H9 (cell line): Measurements from ENCODE around the gene MAN1A2. TPM values are rescaled to one million over a fixed set of nuclear protein-coding genes. Genes with fewer than 3 reads are reported as not detected.

ENCODE experiments used
- DNase-seq: peaks from one replicate; pipeline ENCODE4 v3.0.0-alpha.2; 2017
- H2AFZ ChIP-seq: one replicate; pipeline ENCODE4 v1.6.1; 2013; ENCODE audit warnings: mild to moderate bottlenecking, low read length, control low read depth, moderate library complexity
- H2AK5ac ChIP-seq: 2 replicates; pipeline ENCODE4 v1.6.1; 2013; ENCODE audit warnings: low read length, control low read depth, mixed read lengths; ENCODE audit not compliant: insufficient read length
- H2BK120ac ChIP-seq: one replicate; pipeline ENCODE4 v1.6.1; 2013; ENCODE audit warnings: low read depth, mild to moderate bottlenecking, low read length, control low read depth, inconsistent platforms; ENCODE audit not compliant: poor library complexity, severe bottlenecking
- H2BK12ac ChIP-seq: 2 replicates; pipeline ENCODE4 v1.6.1; 2013; ENCODE audit warnings: low read length, control low read depth, mixed read lengths, low read depth; ENCODE audit not compliant: insufficient read length
- H2BK15ac ChIP-seq: 2 replicates; pipeline ENCODE4 v1.6.1; 2013; ENCODE audit warnings: low read depth, low read length, control low read depth
- H2BK20ac ChIP-seq: one replicate; pipeline ENCODE4 v1.6.1; 2013; ENCODE audit warnings: low read depth, mild to moderate bottlenecking, low read length, control low read depth, inconsistent platforms; ENCODE audit not compliant: poor library complexity, severe bottlenecking
- H2BK5ac ChIP-seq: 2 replicates; pipeline ENCODE4 v1.6.1; 2013; ENCODE audit warnings: low read length, control low read depth, mixed read lengths; ENCODE audit not compliant: insufficient read length
- H3K14ac ChIP-seq: 2 replicates; pipeline ENCODE4 v1.6.1; 2013; ENCODE audit warnings: low read length, control low read depth; ENCODE audit not compliant: insufficient read depth
- H3K18ac ChIP-seq: 2 replicates; pipeline ENCODE4 v1.6.1; 2013; ENCODE audit warnings: low read depth, mild to moderate bottlenecking, mixed read lengths, low read length, control low read depth; ENCODE audit not compliant: insufficient read length
- H3K23ac ChIP-seq: 2 replicates; pipeline ENCODE4 v1.6.1; 2013; ENCODE audit warnings: low read length, control low read depth, mixed read lengths, low read depth; ENCODE audit not compliant: insufficient read length
- H3K23me2 ChIP-seq: 2 replicates; pipeline ENCODE4 v1.6.1; 2013; ENCODE audit warnings: low read depth, mild to moderate bottlenecking, mixed read lengths, low read length, control low read depth; ENCODE audit not compliant: insufficient read length, poor library complexity, severe bottlenecking
- H3K27ac ChIP-seq: 2 replicates; pipeline ENCODE4 v1.5.1; 2013; ENCODE audit warnings: low read length, control low read depth, mixed read lengths, low read depth; ENCODE audit not compliant: insufficient read length
- H3K27me3 ChIP-seq: 2 replicates; pipeline ENCODE4 v1.6.1; 2013; ENCODE audit warnings: low read length, control low read depth, inconsistent platforms; ENCODE audit not compliant: insufficient read depth
- H3K4ac ChIP-seq: 2 replicates; pipeline ENCODE4 v1.6.1; 2013; ENCODE audit warnings: low read depth, mild to moderate bottlenecking, control low read depth, inconsistent platforms, low read length, moderate library complexity
- H3K4me1 ChIP-seq: 2 replicates; pipeline ENCODE4 v1.6.1; 2013; ENCODE audit warnings: low read length, control low read depth, inconsistent platforms; ENCODE audit not compliant: insufficient read depth
- H3K4me2 ChIP-seq: 2 replicates; pipeline ENCODE4 v1.6.1; 2013; ENCODE audit warnings: low read length, control low read depth, mixed read lengths; ENCODE audit not compliant: insufficient read length, insufficient read depth
- H3K56ac ChIP-seq: 2 replicates; pipeline ENCODE4 v1.6.1; 2013; ENCODE audit warnings: low read depth, mild to moderate bottlenecking, mixed read lengths, low read length, control low read depth; ENCODE audit not compliant: insufficient read length
- H3K79me1 ChIP-seq: 2 replicates; pipeline ENCODE4 v1.6.1; 2013; ENCODE audit warnings: low read depth, mild to moderate bottlenecking, moderate library complexity, low read length, control low read depth, inconsistent platforms; ENCODE audit not compliant: insufficient read depth, poor library complexity, severe bottlenecking
- H3K79me2 ChIP-seq: 2 replicates; pipeline ENCODE4 v1.6.1; 2013; ENCODE audit warnings: low read length, control low read depth, inconsistent platforms; ENCODE audit not compliant: insufficient read depth
- H3K9ac ChIP-seq: 2 replicates; pipeline ENCODE4 v1.6.1; 2013; ENCODE audit warnings: low read length, control low read depth, mixed read lengths; ENCODE audit not compliant: insufficient read length; ENCODE audit errors: extremely low read depth
- H3K9me3 ChIP-seq: one replicate; pipeline ENCODE4 v1.6.1; 2013; ENCODE audit warnings: low read depth, low read length, inconsistent platforms; ENCODE audit not compliant: control insufficient read depth
- H3T11ph ChIP-seq: one replicate; pipeline ENCODE4 v1.6.1; 2013; ENCODE audit warnings: mild to moderate bottlenecking, low read length, control low read depth, inconsistent platforms
- H4K20me1 ChIP-seq: one replicate; pipeline ENCODE4 v1.6.1; 2013; ENCODE audit not compliant: control insufficient read depth, insufficient read length, insufficient read depth
- H4K5ac ChIP-seq: 2 replicates; pipeline ENCODE4 v1.6.1; 2013; ENCODE audit warnings: low read depth, mild to moderate bottlenecking, mixed read lengths, low read length, control low read depth; ENCODE audit not compliant: insufficient read length
- H4K8ac ChIP-seq: replicated peaks from 2 replicates; pipeline ENCODE4 v1.6.1; 2013; ENCODE audit warnings: low read length, control low read depth, mixed read lengths, low read depth; ENCODE audit not compliant: insufficient read length
- H4K91ac ChIP-seq: 2 replicates; pipeline ENCODE4 v1.6.1; 2013; ENCODE audit warnings: low read depth, mild to moderate bottlenecking, moderate library complexity, mixed read lengths, low read length, control low read depth; ENCODE audit not compliant: insufficient read length
- H3K27ac Mint-ChIP-seq, 3 experiments: 2 replicates in 2 of 3; 3 replicates in 1 of 3; pipeline ENCODE4 v1.8.0; 2020 to 2021; ENCODE audit warnings: mixed read lengths in 3 of 3, mild to moderate bottlenecking in 1 of 3, moderate library complexity in 1 of 3
- H3K27me3 Mint-ChIP-seq: 2 replicates; pipeline ENCODE4 v1.8.0; 2021; ENCODE audit warnings: low read depth, mild to moderate bottlenecking, moderate library complexity, mixed read lengths
- H3K36me3 Mint-ChIP-seq, 3 experiments: 2 replicates in 2 of 3; 3 replicates in 1 of 3; pipeline ENCODE4 v1.8.0; 2020 to 2021; ENCODE audit warnings: low read depth in 3 of 3, mixed read lengths in 3 of 3; ENCODE audit not compliant: insufficient read depth in 1 of 3
- H3K4me1 Mint-ChIP-seq, 2 experiments: 2 replicates each; pipeline ENCODE4 v1.8.0; 2020; ENCODE audit warnings: mixed read lengths in 2 of 2
- H3K4me3 Mint-ChIP-seq, 2 experiments: 2 replicates in 1 of 2; 3 replicates in 1 of 2; pipeline ENCODE4 v1.8.0; 2020 to 2021; ENCODE audit warnings: mild to moderate bottlenecking in 2 of 2, mixed read lengths in 2 of 2, moderate library complexity in 1 of 2
- H3K9me3 Mint-ChIP-seq, 2 experiments: 2 replicates in 1 of 2; 3 replicates in 1 of 2; pipeline ENCODE4 v1.8.0; 2020; ENCODE audit warnings: mild to moderate bottlenecking in 2 of 2, mixed read lengths in 2 of 2, moderate library complexity in 1 of 2
- CTCF ChIP-seq: fragments of 200-600 bp; sonication (generic); conservative IDR thresholded peaks from 3 replicates; pipeline ENCODE4 v1.8.0; 2021; ENCODE audit warnings: antibody characterized with exemption, mild to moderate bottlenecking
- total RNA-seq: library from RNA; stranded (reverse); gene quantifications from 2 replicates; pipeline ENCODE4 v1.2.1, GENCODE V29; 2021

MAN1A2 gene
- total RNA-seq, 1 experiment from 2014 or later, result 24.0 TPM

- H3K4me3 Mint-ChIP-seq, result no peak overlapping the region
- H2BK20ac ChIP-seq, result no peak overlapping the region
- H3K14ac ChIP-seq, result no peak overlapping the region
- no peak overlapping the region for H2BK12ac ChIP-seq
- no peaks in the 10 kb centered on the region for H3K4me1 ChIP-seq
- no peak overlapping the region for H2AK5ac ChIP-seq
- no peak overlapping the region for H3K27ac Mint-ChIP-seq
- H4K91ac ChIP-seq, result no peak overlapping the region
- no peak overlapping the region for H2BK15ac ChIP-seq
- no peak overlapping the region for H4K5ac ChIP-seq
- no peak overlapping the region for H2BK120ac ChIP-seq
- H2AFZ ChIP-seq, result no peak overlapping the region
- H3K27ac ChIP-seq, result no peak overlapping the region
- no peak for DNase-seq
- no peak overlapping the region for H3K56ac ChIP-seq
- H3K9ac ChIP-seq, result no peak overlapping the region
- no peak overlapping the region for H3K23ac ChIP-seq
- H3K4me1 Mint-ChIP-seq, result peaks cover 15 to 20% of the 10 kb centered on the region in 2 experiments
- H3T11ph ChIP-seq, result no peak overlapping the region
- no peak overlapping the region for H3K4ac ChIP-seq
- H2BK5ac ChIP-seq, result no peak overlapping the region
- no peaks in the 10 kb centered on the region for H3K23me2 ChIP-seq
- H3K4me2 ChIP-seq, result no peak overlapping the region
- no peaks in the 10 kb centered on the region for H3K27me3 Mint-ChIP-seq
- H3K18ac ChIP-seq, result no peak overlapping the region
- H3K36me3 Mint-ChIP-seq, result no peaks in the 10 kb centered on the region
- no peak for TF ChIP-seq CTCF
- no peaks in the 10 kb centered on the region for H3K27me3 ChIP-seq
- H3K79me2 ChIP-seq, result no peaks in the 10 kb centered on the region
- H3K9me3 ChIP-seq, result no peaks in the 10 kb centered on the region
- H3K79me1 ChIP-seq, result no peaks in the 10 kb centered on the region
- H4K20me1 ChIP-seq, result no peaks in the 10 kb centered on the region
- H3K9me3 Mint-ChIP-seq, result no peaks in the 10 kb centered on the region
- H4K8ac ChIP-seq, result no peak overlapping the region
Observed at GRCh38 chr1:117396074-117396473, 28.8 kb downstream of the MAN1A2 start.
